Measurements from ENCODE around the gene PMPCB. TPM values are rescaled to one million over a fixed set of nuclear protein-coding genes. Genes with fewer than 3 reads are reported as not detected.

The PMPCB gene
- total and polyA plus RNA-seq, 10 of the 15 experiments (the other 5 are each of a cell fraction or from before 2014, with no cell fraction given): 70.3 to 163 (median 102) TPM

GRCh38 chr7:103338864-103339263 lies 41.6 kb downstream of the PMPCB start:
- H3K4me2 ChIP-seq (ENCODE audit: control insufficient read depth, insufficient read depth): no peak overlapping the region
- CTCF ChIA-PET: interaction anchor here (1.0 to 1.5 kb wide), 3 partner anchors 9 to 67 kb away, joined by 3 to 4 read pairs (median 3); no protein-coding TSS in a partner anchor
- 94% methylated on average over 2 of the region's 2 CpGs for WGBS (ENCODE audit: insufficient coverage, insufficient replicate concordance, low lambda C conversion rate, missing lambda C conversion rate)
- DNase-seq (ENCODE audit: low read depth, low spot score) (no peak), FAIRE-seq (no peak), ATAC-seq (no peak)
- TF ChIP-seq RAD21 (IDR thresholded peaks at IDR 0.05; ENCODE audit: insufficient read depth, low read depth, low read length) (no peak), ETV6 (conservative IDR thresholded peaks at IDR 0.05 in 1 of 2, IDR thresholded peaks at IDR 0.05 in 1 of 2; ENCODE audit: borderline replicate concordance in 1 of 2, low read depth in 1 of 2) (no peak), SREBF1 (IDR thresholded peaks at IDR 0.05; ENCODE audit: low read length) (no peak), RBBP5 (conservative IDR thresholded peaks at IDR 0.05) (no peak), ZNF217 (IDR thresholded peaks at IDR 0.05) (no peak), RCOR1 (conservative IDR thresholded peaks at IDR 0.05; ENCODE audit: low read depth, low read length) (no peak), SMAD1 (IDR thresholded peaks at IDR 0.05; ENCODE audit: low read depth, partially characterized antibody) (no peak), JUNB (IDR thresholded peaks at IDR 0.05) (no peak), WRNIP1 (IDR thresholded peaks at IDR 0.05; ENCODE audit: borderline replicate concordance, low read depth, low read length) (no peak)
- TF ChIP-seq, protein P1, sequence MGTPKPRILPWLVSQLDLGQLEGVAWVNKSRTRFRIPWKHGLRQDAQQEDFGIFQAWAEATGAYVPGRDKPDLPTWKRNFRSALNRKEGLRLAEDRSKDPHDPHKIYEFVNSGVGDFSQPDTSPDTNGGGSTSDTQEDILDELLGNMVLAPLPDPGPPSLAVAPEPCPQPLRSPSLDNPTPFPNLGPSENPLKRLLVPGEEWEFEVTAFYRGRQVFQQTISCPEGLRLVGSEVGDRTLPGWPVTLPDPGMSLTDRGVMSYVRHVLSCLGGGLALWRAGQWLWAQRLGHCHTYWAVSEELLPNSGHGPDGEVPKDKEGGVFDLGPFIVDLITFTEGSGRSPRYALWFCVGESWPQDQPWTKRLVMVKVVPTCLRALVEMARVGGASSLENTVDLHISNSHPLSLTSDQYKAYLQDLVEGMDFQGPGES (IDR thresholded peaks at IDR 0.05): no peak
- TF ChIP-seq, protein P2, sequence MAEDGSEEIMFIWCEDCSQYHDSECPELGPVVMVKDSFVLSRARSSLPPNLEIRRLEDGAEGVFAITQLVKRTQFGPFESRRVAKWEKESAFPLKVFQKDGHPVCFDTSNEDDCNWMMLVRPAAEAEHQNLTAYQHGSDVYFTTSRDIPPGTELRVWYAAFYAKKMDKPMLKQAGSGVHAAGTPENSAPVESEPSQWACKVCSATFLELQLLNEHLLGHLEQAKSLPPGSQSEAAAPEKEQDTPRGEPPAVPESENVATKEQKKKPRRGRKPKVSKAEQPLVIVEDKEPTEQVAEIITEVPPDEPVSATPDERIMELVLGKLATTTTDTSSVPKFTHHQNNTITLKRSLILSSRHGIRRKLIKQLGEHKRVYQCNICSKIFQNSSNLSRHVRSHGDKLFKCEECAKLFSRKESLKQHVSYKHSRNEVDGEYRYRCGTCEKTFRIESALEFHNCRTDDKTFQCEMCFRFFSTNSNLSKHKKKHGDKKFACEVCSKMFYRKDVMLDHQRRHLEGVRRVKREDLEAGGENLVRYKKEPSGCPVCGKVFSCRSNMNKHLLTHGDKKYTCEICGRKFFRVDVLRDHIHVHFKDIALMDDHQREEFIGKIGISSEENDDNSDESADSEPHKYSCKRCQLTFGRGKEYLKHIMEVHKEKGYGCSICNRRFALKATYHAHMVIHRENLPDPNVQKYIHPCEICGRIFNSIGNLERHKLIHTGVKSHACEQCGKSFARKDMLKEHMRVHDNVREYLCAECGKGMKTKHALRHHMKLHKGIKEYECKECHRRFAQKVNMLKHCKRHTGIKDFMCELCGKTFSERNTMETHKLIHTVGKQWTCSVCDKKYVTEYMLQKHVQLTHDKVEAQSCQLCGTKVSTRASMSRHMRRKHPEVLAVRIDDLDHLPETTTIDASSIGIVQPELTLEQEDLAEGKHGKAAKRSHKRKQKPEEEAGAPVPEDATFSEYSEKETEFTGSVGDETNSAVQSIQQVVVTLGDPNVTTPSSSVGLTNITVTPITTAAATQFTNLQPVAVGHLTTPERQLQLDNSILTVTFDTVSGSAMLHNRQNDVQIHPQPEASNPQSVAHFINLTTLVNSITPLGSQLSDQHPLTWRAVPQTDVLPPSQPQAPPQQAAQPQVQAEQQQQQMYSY (CRISPR knock-in tag; IDR thresholded peaks at IDR 0.05): no peak
- SMC1A ChIA-PET (ENCODE audit: uncharacterized antibody, unreplicated experiment): interaction anchor here (0.8 to 1.7 kb wide), 3 partner anchors 16 to 67 kb away, joined by 3 to 6 read pairs (median 3); no protein-coding TSS in a partner anchor
- intact Hi-C loops (cut with micrococcal nuclease; ENCODE audit: unreplicated experiment): no loop called here
- no peak overlapping the region for H3K9ac ChIP-seq (ENCODE audit: control insufficient read depth, insufficient read depth, low read length)
- peaks cover 40% of the 10 kb centered on the region for H3K79me2 ChIP-seq (ENCODE audit: control insufficient read depth, insufficient read depth, low read length)
- no peak overlapping the region for H3K4me3 ChIP-seq
- no TSS peak for BruUV-seq (replicated peaks)
- H3K27me3 ChIP-seq (replicated peaks in 1 of 2; ENCODE audit: control insufficient read depth in 2 of 2, insufficient read depth in 2 of 2, low read length in 1 of 2): no peaks in the 10 kb centered on the region
- peaks cover 1 to 41% of the 10 kb centered on the region in 2 experiments; a peak in 3 of 4 replicates for H3K36me3 ChIP-seq (ENCODE audit: control insufficient read depth in 2 of 2, insufficient read depth in 2 of 2, low read length in 1 of 2)
- in situ Hi-C loops (cut with MboI): loop anchor here (25.0 kb wide), 1 partner anchor 1748 kb away; no protein-coding TSS in a partner anchor
- H3K4me1 ChIP-seq (ENCODE audit: control insufficient read depth, insufficient read depth, low read length): no peaks in the 10 kb centered on the region; the same call in 1 of the 2 replicates
- no peaks in the 10 kb centered on the region for H3K9me3 ChIP-seq (replicated peaks; ENCODE audit: control insufficient read depth, insufficient read depth, low read length)
- H2AFZ ChIP-seq (ENCODE audit: control insufficient read depth, low read depth, low read length): no peak overlapping the region
- no peaks in the 10 kb centered on the region for H4K20me1 ChIP-seq (ENCODE audit: control insufficient read depth, insufficient read depth)
- no peak overlapping the region for H3K27ac ChIP-seq (ENCODE audit: control insufficient read depth, insufficient read depth)
- RAD21 ChIA-PET (ENCODE audit: unreplicated experiment): interaction anchor here (2.1 kb wide), 1 partner anchor 12 kb away, joined by 5 read pairs; no protein-coding TSS in a partner anchor
- POLR2A ChIA-PET: no interaction called here

All from GM12878 (cell line).